Fibroblast of the aortic adventitia (primary cell): ENCODE data around the gene GJE1. TPM values are rescaled to one million over a fixed set of nuclear protein-coding genes. Genes with fewer than 3 reads are reported as not detected.
"Not testable (repeated sequence)": the region's sequence is repeated elsewhere in the genome, so short reads cannot be mapped to it uniquely, and the experiment has no call there.

Experiments used
- DNase-seq: peaks from one replicate; pipeline ENCODE4 v3.0.0-alpha.2; 2010; ENCODE audit warnings: low read depth
- H3K4me3 ChIP-seq: 2 replicates; pipeline ENCODE4 v1.5.1; 2011; ENCODE audit warnings: low read depth, mild to moderate bottlenecking, control low read depth, low read length, moderate library complexity
- CTCF ChIP-seq: IDR thresholded peaks from 2 replicates; pipeline ENCODE4 v1.5.1; 2011; ENCODE audit warnings: mild to moderate bottlenecking, low read length, control low read depth, inconsistent platforms; ENCODE audit not compliant: insufficient read depth
- total RNA-seq: library from RNA; depleted of rRNA; stranded (reverse); fragments of >200 nt; gene quantifications from 2 replicates; pipeline ENCODE4 v1.2.3, GENCODE V29; 2012; ENCODE audit warnings: low replicate concordance

Gene GJE1
- total RNA-seq, 1 donor = not detected

GRCh38 chr6:142152746-142153145 lies 20.0 kb downstream of the GJE1 start:
- no peak overlapping the region for H3K4me3 ChIP-seq
- no peak for TF ChIP-seq CTCF
- DNase-seq = peak; percentile 73

GRCh38 chr6:142153196-142153595 lies 20.5 kb downstream of the GJE1 start:
- TF ChIP-seq CTCF = no peak
- H3K4me3 ChIP-seq = no peak overlapping the region
- no peak for DNase-seq

GRCh38 chr6:142154336-142154735 lies 21.6 kb downstream of the GJE1 start:
- no peak overlapping the region for H3K4me3 ChIP-seq
- TF ChIP-seq CTCF = no peak
- DNase-seq = no peak

- H3K4me3 ChIP-seq = no peak overlapping the region
- DNase-seq = no peak
- TF ChIP-seq CTCF = no peak
Observed at GRCh38 chr6:142155091-142155490, 22.4 kb downstream of the GJE1 start.

- peak; percentile 51 for DNase-seq
- H3K4me3 ChIP-seq = no peak overlapping the region
Observed at GRCh38 chr6:142155895-142156757, 23.4 kb downstream of the GJE1 start.

GRCh38 chr6:142156758-142157068 lies 24.0 kb downstream of the GJE1 start:
- DNase-seq, H3K4me3 ChIP-seq: not testable (repeated sequence)

More at GRCh38 chr6:142155895-142156757, 23.4 kb downstream of the GJE1 start:
- TF ChIP-seq CTCF = peak; percentile 38

GRCh38 chr6:142162780-142163179 lies 30.1 kb downstream of the GJE1 start:
- H3K4me3 ChIP-seq = no peak overlapping the region
- TF ChIP-seq CTCF = no peak
- no peak for DNase-seq
